Lung (tissue), 16 donors: ENCODE measurements around the gene MN1. TPM values are rescaled to one million over a fixed set of nuclear protein-coding genes. Genes with fewer than 3 reads are reported as not detected.

Source experiments
- ATAC-seq: fragments of 200-7000 bp; cut with Tn5 transposase; one replicate; pipeline ENCODE4 v1.9.1; 2020; ENCODE audit warnings: moderate number of reproducible peaks; ENCODE audit not compliant: insufficient read depth, low FRiP score
- DNase-seq, 3 donors: peaks; one replicate each; pipeline ENCODE4 v3.0.0-alpha.2; 2013 to 2017
- H3K27ac ChIP-seq, 2 donors: one replicate each; pipeline ENCODE4 v1.5.1; 2013; ENCODE audit warnings: mild to moderate bottlenecking in 2 of 2, moderate library complexity in 2 of 2, control low read depth in 1 of 2, inconsistent platforms in 1 of 2, low read depth in 1 of 2, low read length in 1 of 2
- H3K27me3 ChIP-seq, 3 donors: one replicate each; pipeline ENCODE4 v1.5.1; 2013; ENCODE audit warnings: low read length in 2 of 3; ENCODE audit not compliant: control insufficient read depth in 3 of 3, insufficient read depth in 3 of 3
- H3K36me3 ChIP-seq, 4 donors: one replicate each; pipeline ENCODE4 v1.5.1; 2013; ENCODE audit warnings: low read length in 4 of 4, mild to moderate bottlenecking in 1 of 4, moderate library complexity in 1 of 4; ENCODE audit not compliant: control insufficient read depth in 4 of 4, insufficient read depth in 4 of 4
- H3K4me1 ChIP-seq, 5 donors: one replicate each; pipeline ENCODE4 v1.5.1; 2013; ENCODE audit warnings: low read length in 5 of 5, mild to moderate bottlenecking in 2 of 5, moderate library complexity in 1 of 5; ENCODE audit not compliant: control insufficient read depth in 5 of 5, insufficient read depth in 5 of 5
- H3K4me3 ChIP-seq: one replicate; pipeline ENCODE4 v1.5.1; 2013; ENCODE audit warnings: mild to moderate bottlenecking, control low read depth, moderate library complexity
- H3K9ac ChIP-seq, 2 donors: one replicate each; pipeline ENCODE4 v1.5.1; 2013; ENCODE audit warnings: low read length in 2 of 2, control low read depth in 1 of 2; ENCODE audit not compliant: insufficient read depth in 1 of 2
- H3K9me3 ChIP-seq, 4 donors: one replicate each; pipeline ENCODE4 v1.5.1; 2013; ENCODE audit warnings: low read length in 3 of 4, mild to moderate bottlenecking in 1 of 4, moderate library complexity in 1 of 4; ENCODE audit not compliant: control insufficient read depth in 4 of 4, insufficient read depth in 3 of 4
- WGBS, 2 donors: extraction: QIAGEN DNeasy Blood & Tissue Kit; methylation state at CpG; one replicate each; pipeline ENCODE4 v1.1.7; 2013; 5-methylcytosine and 5-hydroxymethylcytosine counted together
- long read RNA-seq, 5 donors: transcript quantifications; one replicate each; lab custom pipeline, GENCODE V29; 2026
- polyA plus RNA-seq, 2 donors: library from polyadenylated mRNA; stranded (reverse); fragments of 200-250 nt; gene quantifications; one replicate each; pipeline ENCODE4 v1.2.1, GENCODE V29; 2013
- total RNA-seq, 2 donors: library from RNA; depleted of rRNA in 1 of 2; stranded (reverse); fragments of >200 nt in 1 of 2; gene quantifications; one replicate each; pipeline ENCODE4 v1.2.1, GENCODE V29; 2014 to 2021
- TF ChIP-seq, protein P1 (sequence below): IDR thresholded peaks from 2 replicates; pipeline ENCODE4 v1.5.1; 2012; ENCODE audit warnings: mild to moderate bottlenecking; ENCODE audit errors: control extremely low read depth, extremely low read depth
- donor health status: control.
- donor health status: control.
- donor health status: Bipolar disorder and iron deficiency.
- donor health status: healthy.
- donor health status: DM: yes; HTN: yes; CAD: no.

The MN1 gene
- total RNA-seq (1 to 10 TPM; 4.7 to 6.5 TPM), polyA plus RNA-seq (1 to 10 TPM; 2.4 to 2.5 TPM)
- long read RNA-seq, donor 1, full-length matches to known transcripts, result 2 of 2 reads
- long read RNA-seq, donor 1, partial matches to known transcripts, result 0 of 2 reads
- long read RNA-seq, donor 1, other reads (novel, unspliced or antisense), result 0 of 2 reads
- long read RNA-seq, donor 2, full-length matches to known transcripts, result 1 of 1 reads
- long read RNA-seq, donor 2, partial matches to known transcripts, result 0 of 1 reads
- long read RNA-seq, donor 2, other reads (novel, unspliced or antisense), result 0 of 1 reads
- long read RNA-seq, donor 3, full-length matches to known transcripts, result 1 of 1 reads
- long read RNA-seq, donor 3, partial matches to known transcripts, result 0 of 1 reads
- long read RNA-seq, donor 3, other reads (novel, unspliced or antisense), result 0 of 1 reads
- long read RNA-seq, donor 4, full-length matches to known transcripts, result 1 of 1 reads
- long read RNA-seq, donor 4, partial matches to known transcripts, result 0 of 1 reads
- long read RNA-seq, donor 4, other reads (novel, unspliced or antisense), result 0 of 1 reads
- long read RNA-seq, donor 5, full-length matches to known transcripts, result 2 of 2 reads
- long read RNA-seq, donor 5, partial matches to known transcripts, result 0 of 2 reads
- long read RNA-seq, donor 5, other reads (novel, unspliced or antisense), result 0 of 2 reads

- H3K4me1 ChIP-seq, result peaks cover 0 to 30% (median 15%) of the 10 kb centered on the region in 5 donors
- H3K9ac ChIP-seq, result no peak within 1 kb of the TSS
- peak within 1 kb of the TSS; percentile 77 to 85 for H3K27ac ChIP-seq
- TF ChIP-seq, protein P1, sequence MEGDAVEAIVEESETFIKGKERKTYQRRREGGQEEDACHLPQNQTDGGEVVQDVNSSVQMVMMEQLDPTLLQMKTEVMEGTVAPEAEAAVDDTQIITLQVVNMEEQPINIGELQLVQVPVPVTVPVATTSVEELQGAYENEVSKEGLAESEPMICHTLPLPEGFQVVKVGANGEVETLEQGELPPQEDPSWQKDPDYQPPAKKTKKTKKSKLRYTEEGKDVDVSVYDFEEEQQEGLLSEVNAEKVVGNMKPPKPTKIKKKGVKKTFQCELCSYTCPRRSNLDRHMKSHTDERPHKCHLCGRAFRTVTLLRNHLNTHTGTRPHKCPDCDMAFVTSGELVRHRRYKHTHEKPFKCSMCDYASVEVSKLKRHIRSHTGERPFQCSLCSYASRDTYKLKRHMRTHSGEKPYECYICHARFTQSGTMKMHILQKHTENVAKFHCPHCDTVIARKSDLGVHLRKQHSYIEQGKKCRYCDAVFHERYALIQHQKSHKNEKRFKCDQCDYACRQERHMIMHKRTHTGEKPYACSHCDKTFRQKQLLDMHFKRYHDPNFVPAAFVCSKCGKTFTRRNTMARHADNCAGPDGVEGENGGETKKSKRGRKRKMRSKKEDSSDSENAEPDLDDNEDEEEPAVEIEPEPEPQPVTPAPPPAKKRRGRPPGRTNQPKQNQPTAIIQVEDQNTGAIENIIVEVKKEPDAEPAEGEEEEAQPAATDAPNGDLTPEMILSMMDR, result no peak
- H3K4me3 ChIP-seq, result peak within 1 kb of the TSS; percentile 65
- H3K9me3 ChIP-seq, result peaks cover 0 to 3% (median 0%) of the 10 kb centered on the region in 4 donors
- H3K36me3 ChIP-seq, result peaks cover 0 to 1% (median 0%) of the 10 kb centered on the region in 4 donors
- H3K27me3 ChIP-seq, result peaks cover 0 to 37% (median 29%) of the 10 kb centered on the region in 3 donors
- DNase-seq (peak; percentile 67 to 72 (median 68)), ATAC-seq (peak; percentile 38)
- 0 to 1% methylated on average over 52 to 59 of the region's 59 CpGs for WGBS, 2 donors
Observed at GRCh38 chr22:27801616-27802345, at the start of gene MN1. MN1 (minus strand) TSS chr22:27801756; CDS start chr22:27800543, 1,213 bp downstream.

DNA sequence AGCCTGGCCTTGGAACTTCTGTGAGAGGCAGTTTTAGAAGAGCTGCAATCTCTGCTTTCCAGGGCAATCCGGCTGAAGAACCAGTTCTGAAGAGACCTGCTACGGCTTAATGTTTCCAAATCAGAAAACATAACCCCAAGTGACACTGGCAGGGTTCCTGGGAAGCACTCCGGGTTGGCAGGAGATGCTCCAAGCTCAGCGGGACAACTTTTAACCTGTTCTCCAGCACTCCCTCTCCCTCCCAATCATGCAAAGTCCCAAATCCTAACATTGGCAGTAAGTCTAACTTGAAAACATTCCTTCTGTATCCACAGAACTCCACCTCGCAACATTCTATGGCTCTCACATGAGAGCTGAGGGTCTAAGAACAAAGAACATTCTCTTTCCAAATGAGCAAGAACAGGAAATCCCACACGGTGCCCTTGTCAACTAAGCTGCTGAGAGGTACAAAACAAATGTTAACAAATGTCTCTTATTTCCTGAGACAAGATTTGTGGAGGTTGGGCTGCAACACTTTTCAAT is 48.5 kb upstream of the MN1 start:
- H3K36me3 ChIP-seq, result peaks cover 5 to 38% (median 26%) of the 10 kb centered on the region in 4 donors

DNA sequence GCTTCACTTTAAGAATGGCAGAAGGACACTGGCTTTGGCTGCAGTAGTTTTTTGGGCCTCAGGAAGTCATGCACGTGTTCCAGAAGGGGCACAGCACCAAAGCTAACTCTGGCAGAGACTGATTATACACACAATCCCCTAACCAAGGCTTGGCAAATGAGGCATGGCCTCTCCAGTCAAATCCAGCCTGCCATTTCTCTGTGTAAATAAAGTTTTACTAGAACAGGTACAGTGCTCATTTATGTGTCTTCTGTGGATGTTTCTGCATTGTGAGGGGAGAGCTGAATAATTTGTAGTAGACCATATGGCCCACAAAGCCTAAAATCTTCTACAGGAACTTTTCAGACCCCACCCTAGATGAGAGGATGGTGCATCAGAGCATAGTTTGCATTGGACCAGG is 46.4 kb upstream of the MN1 start:
- 78 to 80% methylated on average over 1 of the region's 1 CpG for WGBS, 2 donors
- DNase-seq, result no peak
- TF ChIP-seq, protein P1, result no peak
- H3K27ac ChIP-seq, result no peak overlapping the region
- H3K9me3 ChIP-seq, result no peaks in the 10 kb centered on the region
- H3K36me3 ChIP-seq, result peaks cover 0 to 27% (median 24%) of the 10 kb centered on the region in 4 donors
- H3K27me3 ChIP-seq, result no peaks in the 10 kb centered on the region
- no peak overlapping the region for H3K9ac ChIP-seq
- no peak for ATAC-seq
- H3K4me3 ChIP-seq, result no peak overlapping the region
- H3K4me1 ChIP-seq, result peaks cover 0 to 22% (median 10%) of the 10 kb centered on the region in 5 donors

More for the DNA sequence above, 48.5 kb upstream of the MN1 start:
- ATAC-seq (no peak), DNase-seq (peak in 2 of 3 donors; percentile 49 to 69)
- no peak overlapping the region for H3K4me3 ChIP-seq
- no peaks in the 10 kb centered on the region for H3K27me3 ChIP-seq
- no peak overlapping the region for H3K9ac ChIP-seq
- 23 to 50% methylated on average over 6 of the region's 6 CpGs for WGBS, 2 donors
- H3K9me3 ChIP-seq, result no peaks in the 10 kb centered on the region
- H3K27ac ChIP-seq, result no peak overlapping the region
- peaks cover 9 to 22% (median 13%) of the 10 kb centered on the region in 5 donors for H3K4me1 ChIP-seq
- TF ChIP-seq, protein P1, result no peak
